K562 (cell line): ENCODE results near the gene INSL6.

Experiments
- GABPA ChIP-seq: fragments of 200-800 bp; sonication (Bioruptor generic); conservative IDR thresholded peaks from 2 replicates; pipeline ENCODE4 v1.6.1; 2016; ENCODE audit warnings: low read depth, missing genetic modification characterization, missing compliant biosample characterization
- NFXL1 ChIP-seq: fragments of 450-650 bp; formaldehyde crosslinking; IDR thresholded peaks from 2 replicates; pipeline ENCODE4 v1.4.0; 2021; ENCODE audit warnings: mild to moderate bottlenecking
- SMC3 ChIP-seq: conservative IDR thresholded peaks from 2 replicates; pipeline ENCODE4 v1.6.1; 2011; ENCODE audit warnings: low read depth, low read length, improper control_type of control experiment; ENCODE audit not compliant: insufficient read depth
- TAF9B ChIP-seq: fragments of 450-650 bp; IDR thresholded peaks from 2 replicates; pipeline ENCODE4 v1.6.1; 2018; ENCODE audit warnings: mild to moderate bottlenecking; ENCODE audit not compliant: partially characterized antibody
- ZBTB8A ChIP-seq: fragments of 450-650 bp; IDR thresholded peaks from 2 replicates; pipeline ENCODE4 v1.6.1; 2018; ENCODE audit warnings: mild to moderate bottlenecking, moderate library complexity; ENCODE audit not compliant: partially characterized antibody
- ZNF134 ChIP-seq: fragments of 250-450 bp; sonication (Bioruptor Pico); conservative IDR thresholded peaks from 2 replicates; pipeline ENCODE4 v1.4.0; 2020
- TF ChIP-seq, protein P1 (sequence below): sonication (generic); formaldehyde crosslinking; IDR thresholded peaks from 2 replicates; pipeline ENCODE4 v1.5.0; 2020; ENCODE audit warnings: missing genetic modification reagents
- TF ChIP-seq, protein P2 (sequence below), 3 experiments: IDR thresholded peaks in 2 of 3; conservative IDR thresholded peaks in 1 of 3; 2 replicates each; pipeline ENCODE4 v1.5.1; 2011 to 2012; ENCODE audit warnings: low read length in 3 of 3, mild to moderate bottlenecking in 3 of 3, control low read depth in 2 of 3, improper control_type of control experiment in 1 of 3, inconsistent platforms in 1 of 3, low read depth in 1 of 3, mixed read lengths in 1 of 3, moderate library complexity in 1 of 3; ENCODE audit not compliant: insufficient read depth in 2 of 3

DNA sequence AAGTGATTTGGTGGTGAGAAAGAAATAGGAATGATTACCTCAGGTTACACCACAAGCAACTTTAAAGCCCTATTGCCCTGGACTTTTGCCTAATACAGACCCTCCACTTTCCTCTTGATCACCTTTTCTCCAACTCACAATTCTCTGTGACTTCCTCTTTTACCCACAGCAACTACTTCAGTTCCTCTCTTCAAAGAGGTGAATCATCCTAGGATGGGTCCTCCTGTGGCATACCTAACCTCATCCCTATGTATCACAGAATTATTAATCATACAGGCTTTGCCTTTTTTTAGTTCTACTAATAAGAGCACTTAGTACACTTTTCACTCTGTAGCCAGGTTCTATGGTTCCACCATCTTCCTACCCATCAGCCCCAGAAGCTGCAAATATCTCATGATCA, 19.6 kb upstream of the INSL6 start:
- TF ChIP-seq NFXL1: no peak
- TF ChIP-seq, protein P1, sequence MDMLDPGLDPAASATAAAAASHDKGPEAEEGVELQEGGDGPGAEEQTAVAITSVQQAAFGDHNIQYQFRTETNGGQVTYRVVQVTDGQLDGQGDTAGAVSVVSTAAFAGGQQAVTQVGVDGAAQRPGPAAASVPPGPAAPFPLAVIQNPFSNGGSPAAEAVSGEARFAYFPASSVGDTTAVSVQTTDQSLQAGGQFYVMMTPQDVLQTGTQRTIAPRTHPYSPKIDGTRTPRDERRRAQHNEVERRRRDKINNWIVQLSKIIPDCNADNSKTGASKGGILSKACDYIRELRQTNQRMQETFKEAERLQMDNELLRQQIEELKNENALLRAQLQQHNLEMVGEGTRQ (CRISPR knock-in tag): no peak
- no peak for TF ChIP-seq TAF9B
- no peak for TF ChIP-seq ZBTB8A
- TF ChIP-seq ZNF134 (CRISPR knock-in tag): no peak
- TF ChIP-seq GABPA (tag): no peak
- TF ChIP-seq, protein P2, sequence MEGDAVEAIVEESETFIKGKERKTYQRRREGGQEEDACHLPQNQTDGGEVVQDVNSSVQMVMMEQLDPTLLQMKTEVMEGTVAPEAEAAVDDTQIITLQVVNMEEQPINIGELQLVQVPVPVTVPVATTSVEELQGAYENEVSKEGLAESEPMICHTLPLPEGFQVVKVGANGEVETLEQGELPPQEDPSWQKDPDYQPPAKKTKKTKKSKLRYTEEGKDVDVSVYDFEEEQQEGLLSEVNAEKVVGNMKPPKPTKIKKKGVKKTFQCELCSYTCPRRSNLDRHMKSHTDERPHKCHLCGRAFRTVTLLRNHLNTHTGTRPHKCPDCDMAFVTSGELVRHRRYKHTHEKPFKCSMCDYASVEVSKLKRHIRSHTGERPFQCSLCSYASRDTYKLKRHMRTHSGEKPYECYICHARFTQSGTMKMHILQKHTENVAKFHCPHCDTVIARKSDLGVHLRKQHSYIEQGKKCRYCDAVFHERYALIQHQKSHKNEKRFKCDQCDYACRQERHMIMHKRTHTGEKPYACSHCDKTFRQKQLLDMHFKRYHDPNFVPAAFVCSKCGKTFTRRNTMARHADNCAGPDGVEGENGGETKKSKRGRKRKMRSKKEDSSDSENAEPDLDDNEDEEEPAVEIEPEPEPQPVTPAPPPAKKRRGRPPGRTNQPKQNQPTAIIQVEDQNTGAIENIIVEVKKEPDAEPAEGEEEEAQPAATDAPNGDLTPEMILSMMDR (IDR thresholded peaks at IDR 0.05 in 2 of 3, conservative IDR thresholded peaks at IDR 0.05 in 1 of 3; ENCODE audit: insufficient read depth in 2 of 3, low read depth in 1 of 3, low read length in 3 of 3): no peak
- no peak for TF ChIP-seq SMC3
